HepG2 (cell line): ENCODE data around the gene CA14. TPM values are rescaled to one million over a fixed set of nuclear protein-coding genes. Genes with fewer than 3 reads are reported as not detected.

Experiments used
- BHLHE40 ChIP-seq: IDR thresholded peaks from 2 replicates; pipeline ENCODE4 v1.6.1; 2011; ENCODE audit warnings: low read length, improper control_type of control experiment
- CREB1 ChIP-seq, 2 experiments: fragments of 450-650 bp in 1 of 2; IDR thresholded peaks; 2 replicates each; pipeline ENCODE4 v1.6.1; 2016 to 2017; ENCODE audit warnings: control low read depth in 1 of 2, mild to moderate bottlenecking in 1 of 2, missing compliant biosample characterization in 1 of 2, missing genetic modification characterization in 1 of 2
- FOXP1 ChIP-seq, 2 experiments: fragments of 450-650 bp in 1 of 2; IDR thresholded peaks; 2 replicates each; pipeline ENCODE4 v1.6.1; 2017 to 2018; ENCODE audit warnings: antibody characterized with exemption in 1 of 2
- KAT8 ChIP-seq: IDR thresholded peaks from 2 replicates; pipeline ENCODE4 v1.6.1; 2016; ENCODE audit warnings: missing genetic modification reagents, missing compliant biosample characterization
- KDM3A ChIP-seq: IDR thresholded peaks from 2 replicates; pipeline ENCODE4 v1.6.1; 2018; ENCODE audit warnings: low read depth, missing compliant biosample characterization
- MED1 ChIP-seq: sonication (generic); formaldehyde crosslinking; IDR thresholded peaks from 2 replicates; pipeline ENCODE4 v1.4.0; 2020; ENCODE audit warnings: missing genetic modification reagents
- NAIF1 ChIP-seq: sonication (generic); formaldehyde crosslinking; IDR thresholded peaks from 2 replicates; pipeline ENCODE4 v1.5.0; 2020; ENCODE audit warnings: mild to moderate bottlenecking, missing genetic modification reagents, borderline replicate concordance
- TGIF2 ChIP-seq: IDR thresholded peaks from 2 replicates; pipeline ENCODE4 v1.6.1; 2016; ENCODE audit warnings: control low read depth, missing compliant biosample characterization
- ZNF430 ChIP-seq: sonication (generic); formaldehyde crosslinking; IDR thresholded peaks from 2 replicates; pipeline ENCODE4 v1.9.0; 2021; ENCODE audit warnings: mild to moderate bottlenecking, missing genetic modification reagents
- ZNF724P ChIP-seq: sonication (generic); formaldehyde crosslinking; IDR thresholded peaks from 2 replicates; pipeline ENCODE4 v1.8.0; 2022; ENCODE audit warnings: missing genetic modification reagents, borderline replicate concordance
- ZNF772 ChIP-seq: sonication (generic); formaldehyde crosslinking; IDR thresholded peaks from 2 replicates; pipeline ENCODE4 v1.5.0; 2020; ENCODE audit warnings: mild to moderate bottlenecking, missing genetic modification reagents
- polyA plus RNA-seq, 8 experiments: library from polyadenylated mRNA; depleted of rRNA in 3 of 8; stranded (reverse) in 7 of 8; unstranded in 1 of 8; fragments of >200 nt; fragmentation: Illumina TruSeq in 4 of 8; extraction: Trizol in 4 of 8; gene quantifications; 2 replicates each; pipeline versions ENCODE4 v1.2.1 to v1.2.3, GENCODE V29; 2011 to 2016; ENCODE audit warnings: low read depth in 4 of 8, missing spikeins in 1 of 8, mixed read lengths in 1 of 8; ENCODE audit not compliant: insufficient read depth in 1 of 8
- total RNA-seq, 5 experiments: library from RNA; depleted of rRNA; stranded (reverse); fragments of >200 nt; fragmentation: Illumina TruSeq; extraction: Trizol; gene quantifications; 2 replicates each; pipeline ENCODE4 v1.2.3, GENCODE V29; 2016; ENCODE audit warnings: low read depth in 1 of 5
- TF ChIP-seq, protein P1 (sequence below), 2 experiments: sonication (generic) in 1 of 2; formaldehyde crosslinking in 1 of 2; IDR thresholded peaks; 2 replicates each; pipeline versions ENCODE4 v1.6.1 to v1.9.0; 2014 to 2022; ENCODE audit warnings: antibody characterized with exemption in 1 of 2, borderline replicate concordance in 1 of 2, inconsistent platforms in 1 of 2, low read depth in 1 of 2, missing genetic modification reagents in 1 of 2
- TF ChIP-seq, protein P2 (sequence below): sonication (generic); formaldehyde crosslinking; conservative IDR thresholded peaks from 2 replicates; pipeline ENCODE4 v1.8.0; 2022; ENCODE audit warnings: low read depth, missing genetic modification reagents
- TF ChIP-seq, protein P3 (sequence below): sonication (generic); formaldehyde crosslinking; IDR thresholded peaks from 2 replicates; pipeline ENCODE4 v1.8.1; 2023; ENCODE audit warnings: mild to moderate bottlenecking, moderate library complexity, missing genetic modification reagents
- TF ChIP-seq, protein P4 (sequence below): sonication (generic); formaldehyde crosslinking; IDR thresholded peaks from 2 replicates; pipeline ENCODE4 v1.5.1; 2020; ENCODE audit warnings: mild to moderate bottlenecking, moderate library complexity, missing genetic modification reagents
- TF ChIP-seq, protein P5 (sequence below): sonication (generic); IDR thresholded peaks from 2 replicates; pipeline ENCODE4 v1.6.1; 2016; ENCODE audit warnings: low read depth, borderline replicate concordance

Gene CA14
- total and polyA plus RNA-seq, 2 of the 13 experiments (the other 11 are each of a cell fraction or from before 2014, with no cell fraction given) = 2.4 to 8.5 TPM

DNA sequence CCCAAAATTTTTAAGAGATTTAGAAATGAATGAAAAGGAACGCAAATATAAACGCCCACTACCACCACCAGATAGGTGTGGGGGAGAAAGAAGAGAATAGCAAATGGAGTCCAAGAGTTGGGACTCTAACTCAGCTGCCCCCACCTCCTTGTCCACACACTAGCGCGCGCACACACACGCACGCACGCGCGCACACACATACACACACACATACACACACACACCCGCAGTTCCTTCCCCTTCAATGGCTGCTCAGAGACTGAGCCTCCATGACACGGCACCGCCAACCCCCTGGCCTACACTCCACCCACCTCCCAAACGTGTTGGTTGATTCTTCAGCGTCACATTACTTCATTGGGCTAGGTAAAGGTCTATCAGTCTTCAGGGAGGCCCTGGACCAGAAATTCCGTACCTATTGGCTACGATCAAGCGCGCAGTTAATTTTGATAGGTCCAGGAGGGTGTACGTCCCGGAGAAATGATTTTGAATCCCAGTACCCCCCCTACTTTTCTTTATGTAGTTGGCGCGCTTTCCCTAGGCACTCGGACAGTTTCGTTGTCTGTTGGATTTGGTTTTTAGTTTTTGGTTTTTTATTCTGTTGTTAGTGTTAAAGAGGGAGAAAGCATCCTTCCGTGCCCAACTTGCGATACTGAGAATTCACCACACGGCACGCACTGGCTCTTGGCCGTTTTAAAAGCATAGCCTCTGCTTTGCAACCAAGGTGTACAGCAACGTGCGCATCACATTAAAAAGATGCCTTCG lies 21.5 kb upstream of the CA14 start, which contains the start of gene ANP32E (continued):
- TF ChIP-seq, protein P1, sequence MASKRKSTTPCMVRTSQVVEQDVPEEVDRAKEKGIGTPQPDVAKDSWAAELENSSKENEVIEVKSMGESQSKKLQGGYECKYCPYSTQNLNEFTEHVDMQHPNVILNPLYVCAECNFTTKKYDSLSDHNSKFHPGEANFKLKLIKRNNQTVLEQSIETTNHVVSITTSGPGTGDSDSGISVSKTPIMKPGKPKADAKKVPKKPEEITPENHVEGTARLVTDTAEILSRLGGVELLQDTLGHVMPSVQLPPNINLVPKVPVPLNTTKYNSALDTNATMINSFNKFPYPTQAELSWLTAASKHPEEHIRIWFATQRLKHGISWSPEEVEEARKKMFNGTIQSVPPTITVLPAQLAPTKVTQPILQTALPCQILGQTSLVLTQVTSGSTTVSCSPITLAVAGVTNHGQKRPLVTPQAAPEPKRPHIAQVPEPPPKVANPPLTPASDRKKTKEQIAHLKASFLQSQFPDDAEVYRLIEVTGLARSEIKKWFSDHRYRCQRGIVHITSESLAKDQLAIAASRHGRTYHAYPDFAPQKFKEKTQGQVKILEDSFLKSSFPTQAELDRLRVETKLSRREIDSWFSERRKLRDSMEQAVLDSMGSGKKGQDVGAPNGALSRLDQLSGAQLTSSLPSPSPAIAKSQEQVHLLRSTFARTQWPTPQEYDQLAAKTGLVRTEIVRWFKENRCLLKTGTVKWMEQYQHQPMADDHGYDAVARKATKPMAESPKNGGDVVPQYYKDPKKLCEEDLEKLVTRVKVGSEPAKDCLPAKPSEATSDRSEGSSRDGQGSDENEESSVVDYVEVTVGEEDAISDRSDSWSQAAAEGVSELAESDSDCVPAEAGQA (IDR thresholded peaks at IDR 0.05; ENCODE audit: low read depth) = peak; percentile 91
- TF ChIP-seq, protein P1 (CRISPR knock-in tag; IDR thresholded peaks at IDR 0.05; ENCODE audit: borderline replicate concordance) = 0 out of 2 replicates have a peak, but pooled peaks have one; percentile 53
- TF ChIP-seq TGIF2 (CRISPR knock-in tag) (peak; percentile 58; the same call in 1 of the 2 replicates), BHLHE40 (peak; percentile 51; the same call in 1 of the 2 replicates), FOXP1 (IDR thresholded peaks at IDR 0.05) (peak; percentile 48; the same call in 1 of the 2 replicates), FOXP1 (CRISPR knock-in tag; IDR thresholded peaks at IDR 0.05) (no peak), CREB1 (IDR thresholded peaks at IDR 0.05) (peak; percentile 94), CREB1 (CRISPR knock-in tag; IDR thresholded peaks at IDR 0.05) (peak; percentile 98), MED1 (CRISPR knock-in tag) (peak; percentile 82), KAT8 (peak; percentile 76), ZNF430 (CRISPR knock-in tag) (peak; percentile 93), ZNF772 (CRISPR knock-in tag) (peak; percentile 69), ZNF724P (CRISPR knock-in tag) (0 out of 2 replicates have a peak, but pooled peaks have one; percentile 1), KDM3A (CRISPR knock-in tag) (peak; percentile 78; the same call in 1 of the 2 replicates), NAIF1 (no peak)
- TF ChIP-seq, protein P2, sequence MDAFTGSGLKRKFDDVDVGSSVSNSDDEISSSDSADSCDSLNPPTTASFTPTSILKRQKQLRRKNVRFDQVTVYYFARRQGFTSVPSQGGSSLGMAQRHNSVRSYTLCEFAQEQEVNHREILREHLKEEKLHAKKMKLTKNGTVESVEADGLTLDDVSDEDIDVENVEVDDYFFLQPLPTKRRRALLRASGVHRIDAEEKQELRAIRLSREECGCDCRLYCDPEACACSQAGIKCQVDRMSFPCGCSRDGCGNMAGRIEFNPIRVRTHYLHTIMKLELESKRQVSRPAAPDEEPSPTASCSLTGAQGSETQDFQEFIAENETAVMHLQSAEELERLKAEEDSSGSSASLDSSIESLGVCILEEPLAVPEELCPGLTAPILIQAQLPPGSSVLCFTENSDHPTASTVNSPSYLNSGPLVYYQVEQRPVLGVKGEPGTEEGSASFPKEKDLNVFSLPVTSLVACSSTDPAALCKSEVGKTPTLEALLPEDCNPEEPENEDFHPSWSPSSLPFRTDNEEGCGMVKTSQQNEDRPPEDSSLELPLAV (CRISPR knock-in tag) = peak; percentile 64; the same call in 1 of the 2 replicates
- TF ChIP-seq, protein P3, sequence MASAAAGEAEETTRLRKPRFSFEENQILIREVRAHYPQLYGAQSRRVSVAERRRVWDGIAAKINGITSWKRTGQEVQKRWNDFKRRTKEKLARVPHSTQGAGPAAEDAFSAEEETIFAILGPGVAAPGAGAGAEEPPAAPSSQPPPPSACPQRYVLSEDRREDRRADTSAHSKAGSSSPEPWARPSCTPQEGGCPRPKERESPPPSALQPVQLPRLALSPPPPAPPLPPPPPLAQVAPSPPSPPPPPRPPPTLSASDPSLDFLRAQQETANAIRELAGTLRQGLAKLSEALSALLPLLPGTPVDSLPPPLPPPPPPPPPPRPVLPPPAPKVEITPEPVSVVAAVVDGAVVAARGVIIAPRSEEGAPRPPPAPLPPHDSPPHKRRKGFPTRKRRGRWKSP (CRISPR knock-in tag) = peak; percentile 95
- TF ChIP-seq, protein P4, sequence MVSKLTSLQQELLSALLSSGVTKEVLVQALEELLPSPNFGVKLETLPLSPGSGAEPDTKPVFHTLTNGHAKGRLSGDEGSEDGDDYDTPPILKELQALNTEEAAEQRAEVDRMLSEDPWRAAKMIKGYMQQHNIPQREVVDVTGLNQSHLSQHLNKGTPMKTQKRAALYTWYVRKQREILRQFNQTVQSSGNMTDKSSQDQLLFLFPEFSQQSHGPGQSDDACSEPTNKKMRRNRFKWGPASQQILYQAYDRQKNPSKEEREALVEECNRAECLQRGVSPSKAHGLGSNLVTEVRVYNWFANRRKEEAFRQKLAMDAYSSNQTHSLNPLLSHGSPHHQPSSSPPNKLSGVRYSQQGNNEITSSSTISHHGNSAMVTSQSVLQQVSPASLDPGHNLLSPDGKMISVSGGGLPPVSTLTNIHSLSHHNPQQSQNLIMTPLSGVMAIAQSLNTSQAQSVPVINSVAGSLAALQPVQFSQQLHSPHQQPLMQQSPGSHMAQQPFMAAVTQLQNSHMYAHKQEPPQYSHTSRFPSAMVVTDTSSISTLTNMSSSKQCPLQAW (CRISPR knock-in tag) = no peak; the same call in none of the 2 replicates
- TF ChIP-seq, protein P5, sequence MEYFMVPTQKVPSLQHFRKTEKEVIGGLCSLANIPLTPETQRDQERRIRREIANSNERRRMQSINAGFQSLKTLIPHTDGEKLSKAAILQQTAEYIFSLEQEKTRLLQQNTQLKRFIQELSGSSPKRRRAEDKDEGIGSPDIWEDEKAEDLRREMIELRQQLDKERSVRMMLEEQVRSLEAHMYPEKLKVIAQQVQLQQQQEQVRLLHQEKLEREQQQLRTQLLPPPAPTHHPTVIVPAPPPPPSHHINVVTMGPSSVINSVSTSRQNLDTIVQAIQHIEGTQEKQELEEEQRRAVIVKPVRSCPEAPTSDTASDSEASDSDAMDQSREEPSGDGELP = 0 out of 2 replicates have a peak, but pooled peaks have one; percentile 20
